Activated CD4-positive, alpha-beta T cell treated with anti-CD3 and anti-CD28 coated beads, Interleukin-2, amount 10 ng/mL, durations not matched to agents 7 days and 5 days (primary cell): Measurements from ENCODE around the gene STRIP2. TPM values are rescaled to one million over a fixed set of nuclear protein-coding genes. Genes with fewer than 3 reads are reported as not detected.
"Not testable (repeated sequence)": the region's sequence is repeated elsewhere in the genome, so short reads cannot be mapped to it uniquely, and the experiment has no call there.

Experiments
- CTCF ChIA-PET: fragments of 350-600 bp; sonication (Branson Sonifier 250); formaldehyde crosslinking; loops from one replicate; lab custom pipeline; 2021; ENCODE audit warnings: antibody characterized with exemption; lab: Charles Lee
- POLR2A ChIA-PET: fragments of 350-600 bp; sonication (Branson Sonifier 250); formaldehyde crosslinking; loops from one replicate; lab custom pipeline; 2021; ENCODE audit warnings: antibody characterized with exemption; lab: Charles Lee
- DNase-seq: peaks from one replicate; pipeline ENCODE4 v3.0.0-alpha.2; 2020
- H3K27ac Mint-ChIP-seq: one replicate; pipeline ENCODE4 v1.8.0; 2021; ENCODE audit warnings: mild to moderate bottlenecking, moderate library complexity, mixed read lengths
- H3K27me3 Mint-ChIP-seq: one replicate; pipeline ENCODE4 v1.8.0; 2021; ENCODE audit warnings: mixed read lengths
- H3K36me3 Mint-ChIP-seq: one replicate; pipeline ENCODE4 v1.8.0; 2021; ENCODE audit warnings: low read depth, mixed read lengths
- H3K4me1 Mint-ChIP-seq: one replicate; pipeline ENCODE4 v1.8.0; 2021; ENCODE audit warnings: mixed read lengths
- H3K4me3 Mint-ChIP-seq: one replicate; pipeline ENCODE4 v1.8.0; 2021; ENCODE audit warnings: mild to moderate bottlenecking, moderate library complexity, mixed read lengths
- H3K9me3 Mint-ChIP-seq: one replicate; pipeline ENCODE4 v1.8.0; 2021; ENCODE audit warnings: mixed read lengths
- total RNA-seq, 2 experiments: library from RNA; stranded (reverse); gene quantifications; one replicate each; pipeline ENCODE4 v1.2.3, GENCODE V29; 2021

Gene STRIP2
- total RNA-seq, 2 experiments from 2014 or later = 10.7 to 12.1 TPM

GRCh38 chr7:129512192-129512591 lies 78.0 kb downstream of the STRIP2 start:
- Mint-ChIP-seq H3K4me3 (no peak overlapping the region), H3K4me1 (no peaks in the 10 kb centered on the region), H3K27ac (no peak overlapping the region), H3K36me3 (no peaks in the 10 kb centered on the region), H3K27me3 (no peaks in the 10 kb centered on the region), H3K9me3 (no peaks in the 10 kb centered on the region)
- CTCF ChIA-PET = no interaction called here
- DNase-seq = no peak
- POLR2A ChIA-PET = no interaction called here

- Mint-ChIP-seq H3K27me3 (no peaks in the 10 kb centered on the region), H3K9me3 (no peaks in the 10 kb centered on the region), H3K27ac (no peak overlapping the region), H3K4me1 (no peaks in the 10 kb centered on the region), H3K36me3 (no peaks in the 10 kb centered on the region), H3K4me3 (no peak overlapping the region)
- CTCF ChIA-PET = interaction anchor here (1.4 kb wide), 1 partner anchor 99 kb away, joined by 3 read pairs; no protein-coding TSS in a partner anchor
- DNase-seq = no peak
- POLR2A ChIA-PET = no interaction called here
Observed at GRCh38 chr7:129513546-129513945, 79.3 kb downstream of the STRIP2 start.

- CTCF ChIA-PET = interaction anchor here (0.6 to 1.4 kb wide), 3 partner anchors 98 to 147 kb away, joined by 3 to 4 read pairs (median 3); no protein-coding TSS in a partner anchor
- Mint-ChIP-seq H3K4me1 (no peaks in the 10 kb centered on the region), H3K27ac (no peak overlapping the region), H3K36me3 (no peaks in the 10 kb centered on the region), H3K9me3 (no peaks in the 10 kb centered on the region), H3K4me3 (no peak overlapping the region), H3K27me3 (no peaks in the 10 kb centered on the region)
- POLR2A ChIA-PET = no interaction called here
- DNase-seq = no peak
Observed at GRCh38 chr7:129514683-129515082, 80.5 kb downstream of the STRIP2 start.

GRCh38 chr7:129515381-129515780 lies 81.1 kb downstream of the STRIP2 start:
- no peak for DNase-seq
- POLR2A ChIA-PET = no interaction called here
- no peaks in the 10 kb centered on the region for H3K9me3 Mint-ChIP-seq
- H3K4me1 Mint-ChIP-seq = no peaks in the 10 kb centered on the region
- no peaks in the 10 kb centered on the region for H3K27me3 Mint-ChIP-seq
- no peak overlapping the region for H3K27ac Mint-ChIP-seq
- CTCF ChIA-PET = interaction anchor here (1.1 kb wide), 1 partner anchor 147 kb away, joined by 3 read pairs; no protein-coding TSS in a partner anchor
- H3K36me3 Mint-ChIP-seq = no peaks in the 10 kb centered on the region
- no peak overlapping the region for H3K4me3 Mint-ChIP-seq

GRCh38 chr7:129517931-129518330 lies 83.7 kb downstream of the STRIP2 start:
- ChIA-PET CTCF (no interaction called here), POLR2A (no interaction called here)
- Mint-ChIP-seq H3K27ac (no peak overlapping the region), H3K4me1 (no peaks in the 10 kb centered on the region), H3K27me3 (peaks cover 9% of the 10 kb centered on the region), H3K4me3 (no peak overlapping the region), H3K36me3 (no peaks in the 10 kb centered on the region), H3K9me3 (no peaks in the 10 kb centered on the region)
- DNase-seq = no peak

DNA sequence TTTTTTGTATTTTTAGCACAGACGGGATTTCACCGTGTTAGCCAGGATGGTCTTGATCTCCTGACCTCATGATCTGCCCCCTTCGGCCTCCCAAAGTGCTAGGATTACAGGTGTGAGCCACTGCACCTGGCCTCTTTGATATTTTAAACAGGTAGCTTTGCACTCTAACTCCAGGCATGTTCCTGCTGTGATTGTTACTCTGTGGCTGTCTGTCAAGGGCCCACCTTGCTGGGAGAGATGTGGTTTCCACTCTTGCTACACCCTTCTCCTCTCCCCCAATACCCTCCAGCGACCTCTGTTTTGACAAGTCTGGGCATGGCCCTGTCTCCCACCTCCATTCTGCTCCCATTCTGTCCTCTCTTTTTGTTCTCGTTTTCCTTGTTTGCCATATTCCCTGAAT lies 85.2 kb downstream of the STRIP2 start:
- DNase-seq = no peak
- H3K9me3 Mint-ChIP-seq = no peaks in the 10 kb centered on the region
- H3K27me3 Mint-ChIP-seq = peaks cover 12% of the 10 kb centered on the region
- H3K27ac Mint-ChIP-seq = no peak overlapping the region
- H3K4me1 Mint-ChIP-seq = no peaks in the 10 kb centered on the region
- POLR2A ChIA-PET = no interaction called here
- H3K36me3 Mint-ChIP-seq = no peaks in the 10 kb centered on the region
- CTCF ChIA-PET = interaction anchor here (0.7 kb wide), 1 partner anchor 229 kb away, joined by 4 read pairs; no protein-coding TSS in a partner anchor
- H3K4me3 Mint-ChIP-seq = no peak overlapping the region

- Mint-ChIP-seq H3K4me3 (no peak overlapping the region), H3K4me1 (no peaks in the 10 kb centered on the region), H3K36me3 (no peaks in the 10 kb centered on the region), H3K27ac (no peak overlapping the region), H3K9me3 (no peaks in the 10 kb centered on the region), H3K27me3 (peaks cover 12% of the 10 kb centered on the region)
- no peak for DNase-seq
- POLR2A ChIA-PET = interaction anchor here (0.6 kb wide), 1 partner anchor 279 kb away, joined by 3 read pairs; no protein-coding TSS in a partner anchor
- CTCF ChIA-PET = interaction anchor here (1.0 to 1.1 kb wide), 2 partner anchors 13 to 18 kb away, joined by 4 read pairs; no protein-coding TSS in a partner anchor
Observed at GRCh38 chr7:129522088-129522970, 88.1 kb downstream of the STRIP2 start.

- Mint-ChIP-seq H3K4me3 (no peak overlapping the region), H3K9me3 (no peaks in the 10 kb centered on the region), H3K36me3 (no peaks in the 10 kb centered on the region), H3K27ac (no peak overlapping the region), H3K27me3 (peaks cover 12% of the 10 kb centered on the region), H3K4me1 (no peaks in the 10 kb centered on the region)
- CTCF ChIA-PET = interaction anchor here (1.0 to 1.1 kb wide), 2 partner anchors 13 to 19 kb away, joined by 4 read pairs; no protein-coding TSS in a partner anchor
- DNase-seq = no peak
- POLR2A ChIA-PET = interaction anchor here (0.6 kb wide), 1 partner anchor 278 kb away, joined by 3 read pairs; no protein-coding TSS in a partner anchor
Observed at GRCh38 chr7:129522971-129523340, 88.7 kb downstream of the STRIP2 start.

DNA sequence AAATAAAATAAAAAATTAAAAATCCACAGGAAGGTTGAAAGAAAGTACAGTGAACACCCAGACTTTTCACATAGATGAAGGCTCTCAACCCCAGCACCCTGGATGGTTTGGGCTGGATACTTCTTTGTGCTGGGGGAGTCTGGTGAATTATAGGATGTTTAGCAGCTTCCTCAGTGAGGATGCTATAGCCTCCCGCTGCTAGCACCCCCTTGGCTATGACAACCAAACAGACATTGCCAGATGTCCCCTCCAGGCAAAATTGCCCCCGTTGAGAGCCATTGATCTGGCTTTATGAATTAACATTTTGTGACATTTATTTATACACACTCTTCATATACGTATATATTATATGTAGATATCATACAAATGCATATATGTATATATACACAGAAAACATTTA lies 89.7 kb downstream of the STRIP2 start:
- no peaks in the 10 kb centered on the region for H3K9me3 Mint-ChIP-seq
- CTCF ChIA-PET = no interaction called here
- no peaks in the 10 kb centered on the region for H3K36me3 Mint-ChIP-seq

DNA sequence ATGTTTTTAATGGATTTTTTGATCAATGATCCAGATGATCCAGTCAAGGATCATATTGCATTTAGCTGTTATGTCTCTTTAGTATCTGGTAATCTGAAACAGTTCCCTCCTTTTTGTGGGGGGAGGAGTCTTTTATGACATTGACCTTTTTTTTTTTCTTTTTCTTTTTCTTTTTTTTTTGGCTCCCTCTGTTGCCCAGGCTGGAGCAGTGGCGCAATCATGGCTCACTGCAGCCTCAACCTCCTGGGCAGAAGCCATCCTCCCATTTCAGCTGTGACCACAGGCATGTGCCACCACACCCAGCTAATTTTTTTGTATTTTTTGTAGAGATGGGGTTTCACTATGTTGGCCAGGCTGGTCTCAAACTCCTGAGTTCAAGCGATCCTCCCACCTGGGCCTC lies 90.2 kb downstream of the STRIP2 start:
- CTCF ChIA-PET = interaction anchor here (0.6 kb wide), 2 partner anchors 38 to 85 kb away, joined by 3 to 4 read pairs; no protein-coding TSS in a partner anchor

More for the DNA sequence above, 89.7 kb downstream of the STRIP2 start:
- no peak for DNase-seq
- peaks cover 12% of the 10 kb centered on the region for H3K27me3 Mint-ChIP-seq
- POLR2A ChIA-PET = no interaction called here
- H3K27ac Mint-ChIP-seq = no peak overlapping the region
- no peaks in the 10 kb centered on the region for H3K4me1 Mint-ChIP-seq
- H3K4me3 Mint-ChIP-seq = no peak overlapping the region

DNA sequence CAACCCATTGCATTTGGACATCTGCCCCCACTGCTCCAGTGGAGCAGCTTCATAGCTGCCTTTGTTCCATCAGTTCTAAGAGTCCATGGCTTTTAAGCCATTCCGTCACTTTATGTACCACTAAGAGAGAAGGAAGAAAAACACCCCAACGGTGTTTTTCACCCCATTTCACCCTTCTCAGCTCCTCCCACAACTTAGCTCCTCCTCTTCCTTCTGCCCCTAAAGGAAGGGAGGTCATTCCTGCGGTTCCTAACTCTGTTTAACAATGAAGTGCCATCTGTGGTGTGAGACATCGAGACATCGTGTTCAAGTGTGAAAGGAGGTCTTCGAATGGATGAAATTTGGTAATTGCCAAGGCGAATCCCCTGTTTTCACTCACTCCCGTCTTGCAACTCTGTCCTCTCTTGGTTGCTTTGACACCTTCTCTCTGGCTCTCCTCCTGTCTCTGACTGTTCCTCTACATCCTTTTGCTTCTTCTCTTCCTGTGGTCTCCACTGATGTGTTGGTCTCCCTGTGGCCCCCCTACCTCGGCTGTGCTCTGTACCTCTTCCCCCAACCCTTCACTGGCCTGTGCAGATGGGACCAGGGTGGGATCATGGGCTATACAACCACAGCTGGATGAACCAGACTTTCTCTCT lies 91.1 kb downstream of the STRIP2 start:
- Mint-ChIP-seq H3K9me3 (no peaks in the 10 kb centered on the region), H3K27ac (no peak overlapping the region), H3K4me1 (no peaks in the 10 kb centered on the region), H3K36me3 (no peaks in the 10 kb centered on the region), H3K27me3 (peaks cover 12% of the 10 kb centered on the region), H3K4me3 (no peak overlapping the region)
- ChIA-PET CTCF (no interaction called here), POLR2A (no interaction called here)
- no peak for DNase-seq

More for the DNA sequence above, 90.2 kb downstream of the STRIP2 start:
- H3K36me3 Mint-ChIP-seq, H3K4me1 Mint-ChIP-seq, H3K9me3 Mint-ChIP-seq, POLR2A ChIA-PET, H3K4me3 Mint-ChIP-seq, H3K27ac Mint-ChIP-seq, DNase-seq: not testable (repeated sequence)
- peaks cover 12% of the 10 kb centered on the region for H3K27me3 Mint-ChIP-seq

DNA sequence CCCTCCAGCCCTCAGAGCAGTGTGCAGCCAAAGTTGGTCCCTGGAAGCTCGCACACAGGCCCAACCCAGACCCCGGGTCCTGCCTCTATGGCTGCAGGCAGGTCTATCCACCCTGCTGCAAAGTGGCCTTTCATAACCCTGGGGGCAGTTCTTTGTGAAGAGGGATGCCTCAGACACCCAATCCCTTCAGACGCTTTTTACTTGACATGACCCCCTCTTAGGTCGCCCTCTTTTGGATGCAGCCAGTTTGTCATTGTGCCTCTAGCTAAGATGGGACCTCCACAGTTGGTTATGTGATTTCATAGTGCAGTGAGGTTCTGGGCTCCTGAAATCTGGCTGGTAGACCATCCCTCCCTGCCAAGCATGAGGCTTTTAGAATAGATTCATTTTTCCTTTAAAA lies 95.4 kb downstream of the STRIP2 start:
- H3K4me1 Mint-ChIP-seq = peaks cover 4% of the 10 kb centered on the region
- DNase-seq = no peak
- H3K27ac Mint-ChIP-seq = no peak overlapping the region
- POLR2A ChIA-PET = no interaction called here
- H3K9me3 Mint-ChIP-seq = no peaks in the 10 kb centered on the region
- H3K4me3 Mint-ChIP-seq = no peak overlapping the region
- H3K36me3 Mint-ChIP-seq = no peaks in the 10 kb centered on the region
- CTCF ChIA-PET = interaction anchor here (0.6 to 0.7 kb wide), 2 partner anchors 100 to 234 kb away, joined by 3 to 4 read pairs; no protein-coding TSS in a partner anchor
- H3K27me3 Mint-ChIP-seq = no peaks in the 10 kb centered on the region
